K562 (cell line): ENCODE results near the gene CST6. TPM values are rescaled to one million over a fixed set of nuclear protein-coding genes. Genes with fewer than 3 reads are reported as not detected.

ENCODE experiments used
- ATAC-seq: fragments of 200-7000 bp; cut with Tn5 transposase; 3 replicates; pipeline ENCODE4 v1.9.1; 2020; ENCODE audit warnings: moderate library complexity
- BruUV-seq: library from RNA; stranded (reverse); fragments of 400-500 nt; replicated peaks from 2 replicates; lab custom pipeline; 2021; lab: Mats Ljungman, UMichigan
- CTCF ChIA-PET: fragments of 300-600 bp; formaldehyde crosslinking; extraction: SDS; loops from one replicate; lab custom pipeline; 2021; ENCODE audit warnings: low intra/inter-chr PET ratio; lab: Yijun Ruan, JAX
- POLR2A ChIA-PET: fragments of 300-600, 350-650 bp; sonication (Branson Sonifier 250); formaldehyde crosslinking; extraction: SDS; loops from one replicate; lab custom pipeline; 2021; ENCODE audit warnings: antibody characterized with exemption, inconsistent platforms; lab: Yijun Ruan, JAX
- DNase-seq, 4 experiments: peaks; one replicate each; pipeline versions ENCODE4 v3.0.0 to v3.0.0-alpha.2; 2011 to 2018; ENCODE audit warnings: low spot score in 3 of 4, mixed read lengths in 3 of 4; ENCODE audit errors: extremely low read depth in 1 of 4
- FAIRE-seq: peaks from 2 replicates; lab custom pipeline; 2011; peaks lifted over from hg19 to GRCh38; lab: Jason Lieb, UNC
- H2AFZ ChIP-seq: 2 replicates; pipeline ENCODE4 v1.6.0; 2011; ENCODE audit warnings: low read depth, low read length, control low read depth, inconsistent platforms
- H3K27ac ChIP-seq: fragments of 200-600 bp; 3 replicates; pipeline ENCODE4 v1.8.0; 2011; ENCODE audit warnings: low read depth, mild to moderate bottlenecking, control low read depth, inconsistent platforms, low read length, moderate library complexity, mixed read lengths; ENCODE audit errors: extremely low read depth
- H3K27me3 ChIP-seq, 2 experiments: fragments of 300-600 bp in 1 of 2; 2 replicates in 1 of 2; 3 replicates in 1 of 2; pipeline versions ENCODE4 v1.6.0 to v1.8.0; 2011; ENCODE audit warnings: inconsistent platforms in 2 of 2, low read length in 2 of 2, mild to moderate bottlenecking in 1 of 2, mixed read lengths in 1 of 2, moderate library complexity in 1 of 2; ENCODE audit not compliant: control insufficient read depth in 2 of 2, insufficient read depth in 2 of 2
- H3K36me3 ChIP-seq: fragments of 300-600 bp; 3 replicates; pipeline ENCODE4 v1.8.0; 2011; ENCODE audit warnings: mild to moderate bottlenecking, low read length, inconsistent platforms; ENCODE audit not compliant: control insufficient read depth, insufficient read depth
- H3K4me1 ChIP-seq, 2 experiments: fragments of 200-600 bp in 1 of 2; replicated peaks in 1 of 2; 2 replicates in 1 of 2; 3 replicates in 1 of 2; pipeline versions ENCODE4 v1.5.1 to v1.8.0; 2011; ENCODE audit warnings: inconsistent platforms in 2 of 2, low read length in 2 of 2, mild to moderate bottlenecking in 1 of 2, mixed read lengths in 1 of 2, moderate library complexity in 1 of 2; ENCODE audit not compliant: control insufficient read depth in 2 of 2, insufficient read depth in 2 of 2
- H3K4me2 ChIP-seq: 2 replicates; pipeline ENCODE4 v1.6.1; 2011; ENCODE audit warnings: low read length, control low read depth, inconsistent platforms, mixed read lengths; ENCODE audit not compliant: insufficient read depth
- H3K4me3 ChIP-seq: fragments of 200-600 bp; sonication (generic), shearing (Covaris generic); 2 replicates; pipeline ENCODE4 v1.5.1; 2016; ENCODE audit warnings: control low read depth, inconsistent platforms
- H3K79me2 ChIP-seq: fragments of 200-600 bp; 3 replicates; pipeline ENCODE4 v1.8.0; 2011; ENCODE audit warnings: low read length, inconsistent platforms; ENCODE audit not compliant: control insufficient read depth, insufficient read depth
- H3K9ac ChIP-seq, 2 experiments: 2 replicates each; pipeline versions ENCODE4 v1.6.0 to v1.6.1; 2011; ENCODE audit warnings: low read depth in 2 of 2, low read length in 2 of 2, control low read depth in 1 of 2, inconsistent platforms in 1 of 2, mild to moderate bottlenecking in 1 of 2, mixed read lengths in 1 of 2; ENCODE audit not compliant: insufficient read depth in 1 of 2
- H3K9me1 ChIP-seq: one replicate; pipeline ENCODE4 v1.6.0; 2011; ENCODE audit warnings: inconsistent platforms, mild to moderate bottlenecking, low read length, moderate library complexity; ENCODE audit not compliant: control insufficient read depth, insufficient read depth
- H3K9me3 ChIP-seq: replicated peaks from 2 replicates; pipeline ENCODE4 v1.5.1; 2011; ENCODE audit warnings: low read depth, low read length, inconsistent platforms; ENCODE audit not compliant: control insufficient read depth, insufficient read depth
- H4K20me1 ChIP-seq: replicated peaks from 2 replicates; pipeline ENCODE4 v1.6.1; 2011; ENCODE audit warnings: low read length, inconsistent platforms, mixed read lengths; ENCODE audit not compliant: control insufficient read depth, insufficient read depth
- CCNT2 ChIP-seq: IDR thresholded peaks from 2 replicates; pipeline ENCODE4 v1.6.1; 2011; ENCODE audit warnings: borderline replicate concordance, low read depth, mild to moderate bottlenecking, moderate library complexity, mixed read lengths, low read length; ENCODE audit not compliant: insufficient read length; ENCODE audit errors: extremely low read depth
- HNRNPH1 ChIP-seq: fragments of 200-400 bp; formaldehyde crosslinking; optimal IDR thresholded peaks from 2 replicates; pipeline ENCODE3; 2017; ENCODE audit warnings: low read depth, mild to moderate bottlenecking, low read length, moderate library complexity
- MECOM ChIP-seq: fragments of 250-450 bp; sonication (Bioruptor Pico); IDR thresholded peaks from 2 replicates; pipeline ENCODE4 v1.8.0; 2022; ENCODE audit warnings: inconsistent platforms
- POLR3G ChIP-seq: IDR thresholded peaks from 2 replicates; pipeline ENCODE4 v1.6.1; 2011; ENCODE audit not compliant: insufficient read length, insufficient replicate concordance; ENCODE audit errors: extremely low read depth
- PTBP1 ChIP-seq: fragments of 200-400 bp; formaldehyde crosslinking; IDR thresholded peaks from 2 replicates; pipeline ENCODE4 v1.6.1; 2017; ENCODE audit warnings: low read depth, low read length
- RBFOX2 ChIP-seq: fragments of 200-400 bp; formaldehyde crosslinking; IDR thresholded peaks from 2 replicates; pipeline ENCODE4 v1.6.1; 2017; ENCODE audit warnings: low read depth, mild to moderate bottlenecking, low read length, moderate library complexity
- TCF7 ChIP-seq: sonication (generic); IDR thresholded peaks from 2 replicates; pipeline ENCODE4 v1.6.1; 2016; ENCODE audit warnings: antibody characterized with exemption, borderline replicate concordance
- whole genome bisulfite sequencing: fragments of 100-300 bp; shearing (Covaris generic); methylation state at CpG from one replicate; pipeline ENCODE4 v1.1.6; 2016; ENCODE audit warnings: low coverage, mixed read lengths; ENCODE audit not compliant: insufficient coverage; ENCODE audit errors: missing lambda C conversion rate; 5-methylcytosine and 5-hydroxymethylcytosine counted together
- in situ Hi-C: fragments of 300-500 bp; cut with MboI; formaldehyde crosslinking; loops from 4 replicates; pipeline ENCODE4 v1.15.0; 2018; ENCODE audit warnings: inconsistent platforms, mixed read lengths
- intact Hi-C: fragments of 100-400 bp; cut with micrococcal nuclease; formaldehyde crosslinking; loops from 2 replicates; pipeline ENCODE4 v1.14.2; 2022
- polyA plus RNA-seq, 8 experiments: library from polyadenylated mRNA; depleted of rRNA in 4 of 8; stranded (reverse) in 5 of 8; unstranded in 3 of 8; fragments of >200 nt; fragmentation: Nextera tagmentation in 2 of 8; fragmentation: Illumina TruSeq in 1 of 8; extraction: Ambion mirVana in 2 of 8; extraction: Trizol in 1 of 8; gene quantifications; 2 replicates each; pipeline versions ENCODE4 v1.2.1 to v1.2.3, GENCODE V29; 2011 to 2014; ENCODE audit warnings: inconsistent platforms in 1 of 8, missing spikeins in 1 of 8
- total RNA-seq, 7 experiments: library from RNA; depleted of rRNA in 6 of 7; stranded (reverse); fragments of >200 nt in 6 of 7; fragmentation: Illumina TruSeq in 2 of 7; extraction: Trizol in 2 of 7; gene quantifications; 2 replicates each; pipeline versions ENCODE4 v1.2.1 to v1.2.3, GENCODE V29; 2011 to 2021; ENCODE audit warnings: low replicate concordance in 1 of 7
- TF ChIP-seq, protein P1 (sequence below): fragments of 150-350 bp; conservative IDR thresholded peaks from 2 replicates; pipeline ENCODE4 v1.6.1; 2014; ENCODE audit warnings: low read length

Gene CST6
- total and polyA plus RNA-seq, 9 of the 15 experiments (the other 6 are each of a cell fraction or from before 2014, with no cell fraction given): not detected

DNA sequence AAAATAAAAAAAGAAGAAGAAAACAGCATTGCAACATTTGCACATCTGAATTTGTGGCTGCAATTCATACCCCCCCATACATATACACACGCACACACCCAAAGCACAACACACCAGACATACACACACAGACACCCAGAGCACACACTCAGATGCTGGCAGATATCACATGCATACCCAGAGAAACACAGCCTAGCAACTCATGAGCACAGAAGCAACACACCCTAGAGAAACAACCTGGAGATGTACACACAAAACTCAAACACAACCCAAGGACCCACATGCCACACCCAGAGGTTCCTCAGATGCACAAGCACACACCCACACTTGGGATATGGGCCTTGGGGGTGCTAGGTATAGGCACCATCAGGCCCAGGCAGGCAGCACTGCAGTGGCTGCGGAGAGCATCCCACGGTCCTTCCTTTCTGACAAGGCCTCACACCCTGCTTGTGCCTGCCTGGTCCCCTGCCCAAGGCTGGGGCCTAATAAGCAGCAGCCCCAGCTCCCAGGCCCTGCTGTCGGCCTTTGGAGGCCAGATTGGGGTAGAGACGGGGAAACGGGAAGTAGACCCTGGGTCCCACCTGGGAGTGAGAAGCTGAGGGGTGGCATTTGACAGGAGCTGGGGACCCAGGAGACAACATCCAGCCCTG, 3.1 kb downstream of the CST6 start:
- no peak overlapping the region for H2AFZ ChIP-seq
- FAIRE-seq (no peak), ATAC-seq (no peak), DNase-seq (no peak)
- ChIA-PET CTCF (no interaction called here), POLR2A (interaction anchor here (1.6 kb wide), 1 partner anchor 9 kb away, joined by 4 read pairs; no protein-coding TSS in a partner anchor)
- WGBS: 81% methylated on average over 6 of the region's 6 CpGs
- no peaks in the 10 kb centered on the region for H3K9me3 ChIP-seq
- intact Hi-C loops: no loop called here
- no peaks in the 10 kb centered on the region for H3K36me3 ChIP-seq
- no peaks in the 10 kb centered on the region for H4K20me1 ChIP-seq
- TF ChIP-seq PTBP1 (no peak), RBFOX2 (no peak), TCF7 (no peak)
- BruUV-seq: no TSS peak
- no peaks in the 10 kb centered on the region for H3K79me2 ChIP-seq
- H3K9ac ChIP-seq: peak overlapping the region in 1 of 2 experiments; percentile 50; a peak in 2 of 4 replicates
- H3K27ac ChIP-seq: no peak overlapping the region
- H3K4me1 ChIP-seq: peaks cover 29 to 63% of the 10 kb centered on the region in 2 experiments
- in situ Hi-C loops: no loop called here
- H3K4me2 ChIP-seq: no peak overlapping the region
- H3K27me3 ChIP-seq: no peaks in the 10 kb centered on the region
- no peak overlapping the region for H3K4me3 ChIP-seq
- peaks cover 5% of the 10 kb centered on the region for H3K9me1 ChIP-seq

DNA sequence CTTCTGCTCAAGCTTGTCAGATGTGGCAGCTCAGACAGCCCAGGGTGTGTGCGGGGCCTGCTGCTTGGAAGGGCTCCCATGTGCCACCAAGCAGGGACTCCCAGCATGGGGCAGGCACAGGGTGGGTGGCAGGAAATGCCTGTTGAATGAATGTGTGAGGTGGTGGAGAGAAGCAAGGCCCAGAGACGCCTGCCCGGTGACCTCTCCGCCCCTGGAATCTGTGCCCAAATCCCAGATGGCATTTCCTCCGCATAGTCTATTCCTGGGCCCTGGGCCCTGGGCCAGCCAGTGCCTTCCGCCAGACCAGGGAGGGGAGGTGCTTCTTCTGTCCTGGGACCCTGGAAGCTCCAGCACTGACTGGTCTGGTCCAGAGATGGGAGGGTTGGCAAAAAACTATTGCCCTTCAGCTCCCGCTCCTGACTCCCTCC, 3.7 kb downstream of the CST6 start:
- Histone ChIP-seq H3K4me2 (no peak overlapping the region), H3K9ac (peak overlapping the region in 1 of 2 experiments; percentile 50; a peak in 2 of 4 replicates), H3K4me3 (no peak overlapping the region), H3K9me3 (no peaks in the 10 kb centered on the region), H4K20me1 (no peaks in the 10 kb centered on the region), H3K36me3 (no peaks in the 10 kb centered on the region), H3K27me3 (no peaks in the 10 kb centered on the region), H2AFZ (no peak overlapping the region), H3K79me2 (no peaks in the 10 kb centered on the region), H3K27ac (no peak overlapping the region), H3K4me1 (peaks cover 29 to 68% of the 10 kb centered on the region in 2 experiments), H3K9me1 (peaks cover 5% of the 10 kb centered on the region)
- DNase-seq (no peak), FAIRE-seq (no peak), ATAC-seq (no peak)
- BruUV-seq: no TSS peak
- POLR2A ChIA-PET: interaction anchor here (1.6 kb wide), 1 partner anchor 10 kb away, joined by 4 read pairs; no protein-coding TSS in a partner anchor
- intact Hi-C loops: no loop called here
- TF ChIP-seq, protein P1, sequence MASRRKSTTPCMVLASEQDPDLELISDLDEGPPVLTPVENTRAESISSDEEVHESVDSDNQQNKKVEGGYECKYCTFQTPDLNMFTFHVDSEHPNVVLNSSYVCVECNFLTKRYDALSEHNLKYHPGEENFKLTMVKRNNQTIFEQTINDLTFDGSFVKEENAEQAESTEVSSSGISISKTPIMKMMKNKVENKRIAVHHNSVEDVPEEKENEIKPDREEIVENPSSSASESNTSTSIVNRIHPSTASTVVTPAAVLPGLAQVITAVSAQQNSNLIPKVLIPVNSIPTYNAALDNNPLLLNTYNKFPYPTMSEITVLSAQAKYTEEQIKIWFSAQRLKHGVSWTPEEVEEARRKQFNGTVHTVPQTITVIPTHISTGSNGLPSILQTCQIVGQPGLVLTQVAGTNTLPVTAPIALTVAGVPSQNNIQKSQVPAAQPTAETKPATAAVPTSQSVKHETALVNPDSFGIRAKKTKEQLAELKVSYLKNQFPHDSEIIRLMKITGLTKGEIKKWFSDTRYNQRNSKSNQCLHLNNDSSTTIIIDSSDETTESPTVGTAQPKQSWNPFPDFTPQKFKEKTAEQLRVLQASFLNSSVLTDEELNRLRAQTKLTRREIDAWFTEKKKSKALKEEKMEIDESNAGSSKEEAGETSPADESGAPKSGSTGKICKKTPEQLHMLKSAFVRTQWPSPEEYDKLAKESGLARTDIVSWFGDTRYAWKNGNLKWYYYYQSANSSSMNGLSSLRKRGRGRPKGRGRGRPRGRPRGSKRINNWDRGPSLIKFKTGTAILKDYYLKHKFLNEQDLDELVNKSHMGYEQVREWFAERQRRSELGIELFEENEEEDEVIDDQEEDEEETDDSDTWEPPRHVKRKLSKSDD: no peak
- TF ChIP-seq CCNT2 (no peak), HNRNPH1 (no peak), MECOM (CRISPR knock-in tag) (no peak), POLR3G (no peak)
- CTCF ChIA-PET: no interaction called here
- in situ Hi-C loops: no loop called here
- 87% methylated on average over 7 of the region's 7 CpGs for WGBS
